Stimulated activated CD8-positive, alpha-beta memory T cell treated with anti-CD3 and anti-CD28 coated beads, Interleukin-4, amount 100 ng/mL, for 1 hour (primary cell): ENCODE results near the gene MSI2.

Source experiments
- DNase-seq, 2 donors: peaks; one replicate each; pipeline ENCODE4 v3.0.0-alpha.2; 2020; ENCODE audit warnings: low read depth in 2 of 2, low spot score in 1 of 2

Gene MSI2

GRCh38 chr17:57269598-57270255 lies 13.4 kb downstream of the MSI2 start:
- no peak for DNase-seq

- DNase-seq: no peak
Measured at GRCh38 chr17:57270801-57271245, 14.5 kb downstream of the MSI2 start.

- DNase-seq: no peak
Measured at GRCh38 chr17:57271821-57272220, 15.5 kb downstream of the MSI2 start.

GRCh38 chr17:57273490-57273889 lies 17.2 kb downstream of the MSI2 start:
- DNase-seq: no peak

- DNase-seq: no peak
Measured at GRCh38 chr17:57274162-57274561, 17.8 kb downstream of the MSI2 start.

- DNase-seq: no peak
Measured at GRCh38 chr17:57275071-57275764, 18.9 kb downstream of the MSI2 start.

GRCh38 chr17:57276621-57277020 lies 20.3 kb downstream of the MSI2 start:
- no peak for DNase-seq

- no peak for DNase-seq
Measured at GRCh38 chr17:57277923-57278604, 21.7 kb downstream of the MSI2 start.

GRCh38 chr17:57278740-57279387 lies 22.5 kb downstream of the MSI2 start:
- no peak for DNase-seq

- DNase-seq: no peak
Measured at GRCh38 chr17:57279432-57279831, 23.1 kb downstream of the MSI2 start.

GRCh38 chr17:57281887-57282286 lies 25.6 kb downstream of the MSI2 start:
- DNase-seq: no peak

GRCh38 chr17:57282296-57282695 lies 26.0 kb downstream of the MSI2 start:
- no peak for DNase-seq

- no peak for DNase-seq
Measured at GRCh38 chr17:57283203-57283971, 27.1 kb downstream of the MSI2 start.

- no peak for DNase-seq
Measured at GRCh38 chr17:57284583-57284982, 28.3 kb downstream of the MSI2 start.

- no peak for DNase-seq
Measured at GRCh38 chr17:57284984-57285646, 28.8 kb downstream of the MSI2 start.

- DNase-seq: no peak
Measured at GRCh38 chr17:57285701-57286100, 29.4 kb downstream of the MSI2 start.

GRCh38 chr17:57286399-57287105 lies 30.2 kb downstream of the MSI2 start:
- no peak for DNase-seq

- no peak for DNase-seq
Measured at GRCh38 chr17:57288040-57288772, 31.9 kb downstream of the MSI2 start.

- DNase-seq: no peak
Measured at GRCh38 chr17:57288773-57289121, 32.4 kb downstream of the MSI2 start.
